ENCODE measurements around the gene RAI1.

DNA sequence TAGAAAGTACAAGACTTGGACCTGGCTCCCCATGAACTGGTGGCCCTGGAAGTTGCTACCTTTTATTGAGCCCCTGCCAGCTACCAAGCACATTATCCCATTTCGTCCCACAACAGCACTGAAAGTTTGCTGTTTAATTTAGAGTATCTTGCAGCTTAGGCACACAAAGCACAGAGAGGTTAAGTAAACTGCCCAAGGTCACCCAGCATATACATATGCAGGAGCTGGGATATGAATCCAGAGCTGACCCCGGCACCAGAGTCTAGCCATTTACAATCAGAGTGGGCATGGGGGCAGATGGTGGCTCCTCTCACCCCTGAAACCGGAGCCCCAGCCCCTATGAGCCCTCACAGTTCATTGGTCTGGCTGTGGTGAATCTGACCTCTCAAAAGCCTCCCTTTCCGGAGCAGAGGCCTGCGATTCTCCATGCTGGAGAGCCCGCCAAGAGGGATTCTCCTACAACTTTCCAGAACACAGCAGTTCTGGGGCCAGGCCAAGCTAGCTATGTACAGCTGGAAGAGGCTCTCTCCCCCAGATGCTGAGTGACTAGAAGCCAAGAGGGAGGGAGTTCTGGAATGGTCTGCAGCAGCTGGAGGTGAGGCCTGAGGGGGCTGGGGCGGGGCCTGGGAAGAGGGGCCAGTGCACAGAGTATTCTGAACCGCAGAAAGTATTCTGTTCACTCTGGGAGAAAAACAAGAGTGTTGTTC lies 97.2 kb downstream of the RAI1 start:
- no peak for TF ChIP-seq POLR2A (IDR thresholded peaks at IDR 0.05)
- TF ChIP-seq, protein P1, sequence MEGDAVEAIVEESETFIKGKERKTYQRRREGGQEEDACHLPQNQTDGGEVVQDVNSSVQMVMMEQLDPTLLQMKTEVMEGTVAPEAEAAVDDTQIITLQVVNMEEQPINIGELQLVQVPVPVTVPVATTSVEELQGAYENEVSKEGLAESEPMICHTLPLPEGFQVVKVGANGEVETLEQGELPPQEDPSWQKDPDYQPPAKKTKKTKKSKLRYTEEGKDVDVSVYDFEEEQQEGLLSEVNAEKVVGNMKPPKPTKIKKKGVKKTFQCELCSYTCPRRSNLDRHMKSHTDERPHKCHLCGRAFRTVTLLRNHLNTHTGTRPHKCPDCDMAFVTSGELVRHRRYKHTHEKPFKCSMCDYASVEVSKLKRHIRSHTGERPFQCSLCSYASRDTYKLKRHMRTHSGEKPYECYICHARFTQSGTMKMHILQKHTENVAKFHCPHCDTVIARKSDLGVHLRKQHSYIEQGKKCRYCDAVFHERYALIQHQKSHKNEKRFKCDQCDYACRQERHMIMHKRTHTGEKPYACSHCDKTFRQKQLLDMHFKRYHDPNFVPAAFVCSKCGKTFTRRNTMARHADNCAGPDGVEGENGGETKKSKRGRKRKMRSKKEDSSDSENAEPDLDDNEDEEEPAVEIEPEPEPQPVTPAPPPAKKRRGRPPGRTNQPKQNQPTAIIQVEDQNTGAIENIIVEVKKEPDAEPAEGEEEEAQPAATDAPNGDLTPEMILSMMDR (IDR thresholded peaks at IDR 0.05): no peak
